Measurements from ENCODE around the gene DLG2.

GRCh38 chr11:85355921-85356320 lies 271.2 kb downstream of the DLG2 start:
- TF ChIP-seq BRCA1 (IDR thresholded peaks at IDR 0.05; ENCODE audit: low read depth, low read length) (no peak), TBP (IDR thresholded peaks at IDR 0.05; ENCODE audit: low read depth, low read length) (no peak), CTCF (IDR thresholded peaks at IDR 0.05; ENCODE audit: control extremely low read depth in 1 of 3, insufficient read depth in 1 of 3, low read depth in 1 of 3, low read length in 3 of 3) (no peak), EZH2 (IDR thresholded peaks at IDR 0.05; ENCODE audit: low read depth, low read length, severe bottlenecking) (no peak), RAD21 (IDR thresholded peaks at IDR 0.05 in 1 of 2, conservative IDR thresholded peaks at IDR 0.05 in 1 of 2; ENCODE audit: low read depth in 2 of 2, low read length in 2 of 2) (no peak), RBBP5 (IDR thresholded peaks at IDR 0.05; ENCODE audit: borderline replicate concordance, low read depth, low read length) (no peak), ATF2 (IDR thresholded peaks at IDR 0.05; ENCODE audit: low read length) (no peak)
